CD4-positive, CD25-positive, alpha-beta regulatory T cell (primary cell): ENCODE data around the gene TRHDE. TPM values are rescaled to one million over a fixed set of nuclear protein-coding genes. Genes with fewer than 3 reads are reported as not detected.
"Not testable (repeated sequence)": the region's sequence is repeated elsewhere in the genome, so short reads cannot be mapped to it uniquely, and the experiment has no call there.

Source experiments
- ATAC-seq, 2 donors: fragments of 150-1000 bp; cut with Tn5 transposase; one replicate each; pipeline ENCODE4 v1.10.0; 2021; ENCODE audit warnings: low read depth in 2 of 2, moderate number of reproducible peaks in 2 of 2, moderate library complexity in 1 of 2
- DNase-seq, 3 donors: peaks; one replicate each; pipeline versions ENCODE4 v3.0.0 to v3.0.0-alpha.2; 2012 to 2022; ENCODE audit warnings: mixed read lengths in 1 of 3
- H3K27ac ChIP-seq: one replicate; pipeline ENCODE4 v1.7.0; 2013; ENCODE audit warnings: mild to moderate bottlenecking, low read length; ENCODE audit not compliant: insufficient read depth, poor library complexity, severe bottlenecking
- H3K27me3 ChIP-seq: one replicate; pipeline ENCODE4 v1.7.0; 2013; ENCODE audit warnings: low read length; ENCODE audit not compliant: control insufficient read depth, insufficient read depth
- H3K36me3 ChIP-seq: one replicate; pipeline ENCODE4 v1.7.0; 2013; ENCODE audit warnings: mild to moderate bottlenecking, low read length, moderate library complexity; ENCODE audit not compliant: control insufficient read depth, insufficient read depth
- H3K4me1 ChIP-seq: 2 replicates; pipeline ENCODE4 v1.7.0; 2013; ENCODE audit warnings: mild to moderate bottlenecking, low read length; ENCODE audit not compliant: insufficient read depth, control insufficient read depth, poor library complexity, severe bottlenecking
- H3K4me3 ChIP-seq: one replicate; pipeline ENCODE4 v1.7.0; 2013; ENCODE audit warnings: low read depth, mild to moderate bottlenecking, low read length, moderate library complexity
- H3K9me3 ChIP-seq, 2 experiments: 1 replicate in 1 of 2; 2 replicates in 1 of 2; pipeline ENCODE4 v1.7.0; 2013; ENCODE audit warnings: low read length in 2 of 2, mild to moderate bottlenecking in 1 of 2, moderate library complexity in 1 of 2; ENCODE audit not compliant: control insufficient read depth in 2 of 2
- H3K27ac Mint-ChIP-seq, 3 donors: one replicate each; pipeline ENCODE4 v1.8.0; 2020 to 2022; ENCODE audit warnings: mild to moderate bottlenecking in 3 of 3, mixed read lengths in 3 of 3, moderate library complexity in 2 of 3
- H3K27me3 Mint-ChIP-seq: one replicate; pipeline ENCODE4 v1.8.0; 2022; ENCODE audit warnings: mild to moderate bottlenecking, mixed read lengths
- H3K36me3 Mint-ChIP-seq: one replicate; pipeline ENCODE4 v1.8.0; 2020; ENCODE audit warnings: mixed read lengths
- H3K4me1 Mint-ChIP-seq, 4 donors: one replicate each; pipeline ENCODE4 v1.8.0; 2020 to 2022; ENCODE audit warnings: mixed read lengths in 4 of 4, mild to moderate bottlenecking in 1 of 4
- H3K4me3 Mint-ChIP-seq, 4 donors: one replicate each; pipeline ENCODE4 v1.8.0; 2020 to 2022; ENCODE audit warnings: mild to moderate bottlenecking in 4 of 4, mixed read lengths in 4 of 4, moderate library complexity in 3 of 4
- H3K9me3 Mint-ChIP-seq, 7 donors: one replicate each; pipeline ENCODE4 v1.8.0; 2020 to 2022; ENCODE audit warnings: mixed read lengths in 7 of 7, mild to moderate bottlenecking in 3 of 7, moderate library complexity in 2 of 7
- polyA plus RNA-seq, 4 donors: library from polyadenylated mRNA; unstranded; fragments of 300-500 nt; fragmentation: Illumina TruSeq; gene quantifications; one replicate each; pipeline ENCODE4 v1.2.3, GENCODE V29; 2021
- total RNA-seq: library from RNA; stranded (reverse); gene quantifications from one replicate; pipeline ENCODE4 v1.2.3, GENCODE V29; 2022

TRHDE gene
- total and polyA plus RNA-seq, 5 donors from 2014 or later: not detected

DNA sequence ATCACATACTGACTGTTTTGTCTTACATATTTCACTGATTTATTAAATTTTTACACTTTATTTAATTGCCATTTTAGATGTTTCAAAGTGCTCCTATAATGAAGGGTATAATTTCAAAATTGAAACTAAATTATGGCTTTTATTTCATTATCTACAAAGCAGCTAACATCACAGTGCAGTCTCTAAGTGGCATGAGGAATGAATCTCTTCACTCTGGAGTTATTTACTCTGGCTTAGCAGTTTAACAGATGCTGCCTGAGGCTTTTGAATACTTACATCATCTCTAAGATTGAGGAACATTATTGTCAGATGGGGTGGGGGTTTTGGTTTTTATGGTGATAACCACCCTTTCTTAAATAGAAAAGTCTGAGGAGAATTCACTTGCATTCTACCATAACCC, 386.4 kb downstream of the TRHDE start:
- ATAC-seq: no peak
- DNase-seq: no peak
- Mint-ChIP-seq H3K9me3 (peaks cover 2 to 12% (median 4%) of the 10 kb centered on the region in 7 donors), H3K4me1 (no peaks in the 10 kb centered on the region), H3K36me3 (no peaks in the 10 kb centered on the region), H3K27me3 (no peaks in the 10 kb centered on the region), H3K4me3 (no peak overlapping the region), H3K27ac (no peak overlapping the region)
- H3K36me3 ChIP-seq: no peaks in the 10 kb centered on the region
- H3K27ac ChIP-seq: no peak overlapping the region
- no peaks in the 10 kb centered on the region for H3K9me3 ChIP-seq
- no peaks in the 10 kb centered on the region for H3K4me1 ChIP-seq
- H3K4me3 ChIP-seq: no peak overlapping the region
- H3K27me3 ChIP-seq: no peaks in the 10 kb centered on the region

DNA sequence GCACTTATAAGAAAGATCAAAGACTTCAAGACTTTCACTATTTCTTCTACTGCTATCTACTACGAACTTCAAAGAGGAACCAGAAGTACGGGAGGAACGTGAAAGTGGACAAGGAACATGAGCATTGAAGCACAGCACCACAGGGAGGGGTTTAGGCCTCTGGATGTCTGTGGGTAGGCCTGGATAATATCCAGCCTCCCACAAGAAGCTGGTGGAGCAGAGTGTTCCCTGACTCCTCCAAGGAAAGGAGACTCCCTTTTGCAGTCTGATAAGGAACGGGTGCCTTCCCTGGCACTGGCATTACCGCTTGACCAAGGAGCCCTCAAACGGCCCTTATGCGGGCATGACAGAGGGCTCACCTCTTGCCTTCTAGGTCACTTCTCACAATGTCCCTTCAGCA, 388.0 kb downstream of the TRHDE start:
- not testable (repeated sequence) for H3K9me3 Mint-ChIP-seq, H3K27me3 ChIP-seq, H3K4me3 Mint-ChIP-seq, H3K4me1 Mint-ChIP-seq, H3K27me3 Mint-ChIP-seq, H3K36me3 ChIP-seq, DNase-seq, H3K27ac Mint-ChIP-seq, ATAC-seq, H3K36me3 Mint-ChIP-seq, H3K9me3 ChIP-seq, H3K4me1 ChIP-seq, H3K27ac ChIP-seq, H3K4me3 ChIP-seq

DNA sequence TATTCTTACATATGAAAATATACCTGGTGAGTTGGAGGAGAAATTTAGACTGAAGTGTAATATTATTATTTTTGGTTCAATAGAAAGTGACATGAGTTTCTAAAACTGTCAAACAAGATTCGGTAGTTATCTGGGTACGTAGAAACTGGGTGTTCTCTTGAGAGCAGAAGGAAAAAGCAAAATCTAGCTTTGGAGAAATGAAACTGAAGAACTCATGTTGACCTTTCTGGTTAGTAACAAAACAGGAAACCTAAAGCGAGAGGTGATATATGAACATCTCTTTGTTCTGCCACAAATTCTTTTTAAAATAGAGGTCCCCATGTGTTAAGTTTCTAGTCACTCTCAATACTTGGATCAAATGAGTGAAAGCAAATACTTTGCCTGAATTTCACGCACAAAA, 401.7 kb downstream of the TRHDE start:
- Histone ChIP-seq H3K4me1 (no peaks in the 10 kb centered on the region), H3K4me3 (no peak overlapping the region), H3K36me3 (no peaks in the 10 kb centered on the region), H3K27ac (no peak overlapping the region), H3K27me3 (no peaks in the 10 kb centered on the region), H3K9me3 (no peaks in the 10 kb centered on the region)
- ATAC-seq (no peak), DNase-seq (no peak)
- Mint-ChIP-seq H3K9me3 (peaks cover 0 to 11% (median 2%) of the 10 kb centered on the region in 7 donors), H3K4me1 (no peaks in the 10 kb centered on the region), H3K27ac (no peak overlapping the region), H3K4me3 (no peak overlapping the region), H3K27me3 (no peaks in the 10 kb centered on the region), H3K36me3 (no peaks in the 10 kb centered on the region)

DNA sequence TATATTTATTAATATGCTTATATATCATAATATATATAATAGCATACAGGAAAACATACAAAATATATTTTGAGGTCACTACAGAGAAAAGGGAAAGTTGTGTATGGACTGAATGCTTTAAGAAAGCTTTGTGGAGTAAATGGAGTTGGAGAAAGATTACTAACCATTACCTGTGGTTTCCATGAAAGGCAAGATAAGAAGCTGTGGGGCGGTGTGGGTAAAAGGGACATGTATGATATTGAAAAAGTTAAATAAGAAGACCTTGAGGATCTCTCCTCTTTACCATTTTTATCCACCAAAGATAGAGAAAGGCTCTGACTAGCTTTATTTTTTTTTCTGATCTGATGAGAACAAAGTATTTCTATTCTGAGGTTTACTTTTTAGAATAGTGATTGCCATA, 404.4 kb downstream of the TRHDE start:
- H3K36me3 ChIP-seq: no peaks in the 10 kb centered on the region
- H3K27me3 Mint-ChIP-seq: no peaks in the 10 kb centered on the region
- H3K4me1 Mint-ChIP-seq: no peaks in the 10 kb centered on the region
- H3K4me1 ChIP-seq: no peaks in the 10 kb centered on the region
- H3K27ac Mint-ChIP-seq: no peak overlapping the region
- H3K4me3 Mint-ChIP-seq: no peak overlapping the region
- ATAC-seq (no peak), DNase-seq (no peak)
- no peak overlapping the region for H3K4me3 ChIP-seq
- peaks cover 2 to 11% (median 2%) of the 10 kb centered on the region in 7 donors for H3K9me3 Mint-ChIP-seq
- H3K27me3 ChIP-seq: no peaks in the 10 kb centered on the region
- no peaks in the 10 kb centered on the region for H3K36me3 Mint-ChIP-seq
- H3K27ac ChIP-seq: no peak overlapping the region
- peaks cover 0 to 2% of the 10 kb centered on the region in 2 experiments for H3K9me3 ChIP-seq

DNA sequence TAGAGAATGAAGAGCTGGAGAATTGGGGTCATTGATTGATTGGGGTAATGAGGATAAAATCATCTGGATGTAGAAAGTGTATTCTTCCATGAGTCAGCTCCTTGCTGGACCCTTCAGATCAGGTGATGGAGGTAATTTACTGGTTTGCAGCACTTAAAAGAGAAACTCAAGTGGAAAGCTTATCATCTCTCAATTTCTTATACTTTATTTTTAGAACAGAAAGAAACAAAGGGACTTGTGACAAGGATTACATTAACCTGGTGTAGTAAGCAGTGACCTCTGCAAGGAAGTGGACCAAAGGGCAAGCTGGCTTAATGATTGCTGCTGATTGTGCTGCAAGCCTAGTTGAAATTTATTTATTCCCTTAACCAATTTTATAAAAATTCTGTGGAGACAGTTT, 405.0 kb downstream of the TRHDE start:
- H3K9me3 Mint-ChIP-seq: peaks cover 2 to 11% (median 3%) of the 10 kb centered on the region in 7 donors
- Histone ChIP-seq H3K27ac (no peak overlapping the region), H3K9me3 (peaks cover 0 to 2% of the 10 kb centered on the region in 2 experiments), H3K4me1 (no peaks in the 10 kb centered on the region), H3K4me3 (no peak overlapping the region), H3K27me3 (no peaks in the 10 kb centered on the region), H3K36me3 (no peaks in the 10 kb centered on the region)
- H3K4me1 Mint-ChIP-seq: no peaks in the 10 kb centered on the region
- no peak overlapping the region for H3K27ac Mint-ChIP-seq
- DNase-seq: no peak
- no peaks in the 10 kb centered on the region for H3K27me3 Mint-ChIP-seq
- no peaks in the 10 kb centered on the region for H3K36me3 Mint-ChIP-seq
- no peak for ATAC-seq
- H3K4me3 Mint-ChIP-seq: no peak overlapping the region

DNA sequence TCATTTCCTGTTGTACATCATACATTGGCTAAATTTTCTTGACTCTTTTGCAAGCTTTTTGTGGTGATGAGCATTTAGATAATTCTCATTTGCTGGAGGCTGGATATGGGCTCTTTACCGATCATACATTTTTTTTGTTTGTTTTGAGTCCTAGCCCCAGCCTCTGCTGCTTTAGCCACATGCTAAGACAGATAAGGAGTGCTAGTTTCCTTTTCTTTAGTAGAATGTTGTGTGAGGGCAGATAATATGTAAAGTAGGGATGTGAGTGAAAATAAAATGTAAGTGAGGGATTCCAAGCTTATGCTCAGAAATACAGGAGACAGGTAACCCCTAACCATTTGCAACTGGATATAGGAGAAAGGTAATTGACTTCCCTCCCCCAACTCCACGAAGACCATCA, 405.7 kb downstream of the TRHDE start:
- Mint-ChIP-seq H3K36me3 (no peaks in the 10 kb centered on the region), H3K4me1 (no peaks in the 10 kb centered on the region), H3K4me3 (no peak overlapping the region), H3K27ac (no peak overlapping the region), H3K9me3 (peaks cover 2 to 9% (median 3%) of the 10 kb centered on the region in 7 donors), H3K27me3 (no peaks in the 10 kb centered on the region)
- Histone ChIP-seq H3K4me1 (no peaks in the 10 kb centered on the region), H3K9me3 (peaks cover 0 to 2% of the 10 kb centered on the region in 2 experiments), H3K36me3 (no peaks in the 10 kb centered on the region), H3K27ac (no peak overlapping the region), H3K27me3 (no peaks in the 10 kb centered on the region), H3K4me3 (no peak overlapping the region)
- DNase-seq (no peak), ATAC-seq (no peak)

DNA sequence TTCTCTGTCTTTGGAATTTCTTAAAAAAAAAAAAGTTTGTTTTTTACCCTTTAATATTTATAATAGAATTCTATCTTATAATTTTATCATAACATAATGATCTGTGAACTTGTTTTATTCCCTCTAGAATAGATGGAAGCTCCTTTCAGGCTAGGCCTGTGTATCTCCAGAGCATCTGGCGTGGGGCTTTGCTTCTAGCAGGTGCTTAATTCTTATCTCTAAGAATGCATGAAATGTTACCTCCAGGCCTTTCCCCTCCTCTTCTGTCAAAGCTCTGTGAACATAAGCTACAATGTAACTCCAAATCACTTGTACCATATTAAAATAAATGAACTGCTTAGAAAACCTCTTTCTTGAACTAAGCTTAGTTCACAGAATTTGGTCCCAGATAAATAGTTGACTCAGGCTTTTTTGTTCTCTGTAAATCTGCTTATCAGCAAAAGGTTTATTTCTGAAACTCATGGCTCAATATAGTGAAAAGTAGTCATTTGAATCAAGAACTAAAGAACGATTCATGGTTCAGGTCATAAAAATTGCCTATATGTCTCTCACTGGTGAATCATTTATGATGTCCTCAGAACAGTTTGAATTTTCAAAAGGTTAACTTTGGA, 407.1 kb downstream of the TRHDE start:
- Histone ChIP-seq H3K4me1 (no peaks in the 10 kb centered on the region), H3K27me3 (no peaks in the 10 kb centered on the region), H3K36me3 (no peaks in the 10 kb centered on the region), H3K4me3 (no peak overlapping the region), H3K9me3 (peaks cover 0 to 2% of the 10 kb centered on the region in 2 experiments), H3K27ac (no peak overlapping the region)
- H3K36me3 Mint-ChIP-seq: no peaks in the 10 kb centered on the region
- no peak overlapping the region for H3K4me3 Mint-ChIP-seq
- no peak for ATAC-seq
- DNase-seq: no peak
- H3K4me1 Mint-ChIP-seq: no peaks in the 10 kb centered on the region
- no peaks in the 10 kb centered on the region for H3K27me3 Mint-ChIP-seq
- peaks cover 1 to 9% (median 3%) of the 10 kb centered on the region in 7 donors for H3K9me3 Mint-ChIP-seq
- no peak overlapping the region for H3K27ac Mint-ChIP-seq

DNA sequence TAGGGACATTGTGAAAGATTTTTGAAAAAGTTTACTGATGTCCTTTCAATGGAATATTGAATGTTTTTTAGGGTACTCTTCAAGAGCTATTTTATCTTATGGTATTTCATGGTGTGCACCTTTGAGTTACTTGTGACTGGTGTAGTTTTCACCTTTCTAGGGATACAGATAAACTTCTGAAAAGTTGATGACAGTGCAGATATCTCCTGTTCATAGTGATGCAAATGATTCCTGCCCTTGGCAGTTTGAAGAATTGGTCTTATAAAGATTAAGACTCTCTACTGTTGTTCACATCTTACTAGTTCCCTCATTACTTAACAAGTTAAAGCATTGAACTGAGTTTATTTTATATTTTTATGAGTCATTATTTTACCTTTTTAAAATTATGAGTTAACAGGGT, 408.9 kb downstream of the TRHDE start:
- H3K36me3 Mint-ChIP-seq: no peaks in the 10 kb centered on the region
- H3K9me3 ChIP-seq: peaks cover 0 to 2% of the 10 kb centered on the region in 2 experiments
- H3K27ac ChIP-seq: no peak overlapping the region
- no peaks in the 10 kb centered on the region for H3K4me1 ChIP-seq
- H3K27me3 ChIP-seq: no peaks in the 10 kb centered on the region
- no peaks in the 10 kb centered on the region for H3K4me1 Mint-ChIP-seq
- ATAC-seq (no peak), DNase-seq (no peak)
- H3K27me3 Mint-ChIP-seq: no peaks in the 10 kb centered on the region
- no peak overlapping the region for H3K4me3 ChIP-seq
- no peak overlapping the region for H3K4me3 Mint-ChIP-seq
- no peaks in the 10 kb centered on the region for H3K36me3 ChIP-seq
- H3K9me3 Mint-ChIP-seq: peaks cover 0 to 9% (median 4%) of the 10 kb centered on the region in 7 donors
- no peak overlapping the region for H3K27ac Mint-ChIP-seq
